Adrenal gland (tissue), 12 donors: ENCODE results near the gene MPP2. TPM values are rescaled to one million over a fixed set of nuclear protein-coding genes. Genes with fewer than 3 reads are reported as not detected.

Source experiments
- DNase-seq, 7 donors: peaks; one replicate each; pipeline ENCODE4 v3.0.0-alpha.2; 2019 to 2020
- H3K27ac ChIP-seq, 5 donors: fragments of 200-600 bp; sonication (generic) in 4 of 5; 1 replicate in 3 of 5; 2 replicates in 2 of 5; pipeline versions ENCODE4 v1.5.1 to v1.8.0; 2016 to 2020; ENCODE audit warnings: mild to moderate bottlenecking in 1 of 5
- H3K27me3 ChIP-seq: fragments of 200-600 bp; 2 replicates; pipeline ENCODE4 v1.8.0; 2021
- H3K36me3 ChIP-seq, 2 donors: fragments of 200-600 bp; replicated peaks in 1 of 2; 1 replicate in 1 of 2; 2 replicates in 1 of 2; pipeline versions ENCODE4 v1.5.1 to v1.8.0; 2018 to 2022
- H3K4me1 ChIP-seq, 2 donors: fragments of 200-600 bp; replicated peaks in 1 of 2; 1 replicate in 1 of 2; 2 replicates in 1 of 2; pipeline versions ENCODE4 v1.5.1 to v1.8.0; 2018 to 2021
- H3K4me3 ChIP-seq, 4 donors: fragments of 200-600 bp; sonication (generic) in 3 of 4; one replicate each; pipeline ENCODE4 v1.5.1; 2016 to 2018
- H3K9me3 ChIP-seq, 3 donors: fragments of 200-600 bp; sonication (generic) in 1 of 3; replicated peaks in 1 of 3; 1 replicate in 2 of 3; 2 replicates in 1 of 3; pipeline versions ENCODE4 v1.5.1 to v1.8.0; 2016 to 2021
- CTCF ChIP-seq, 6 experiments: fragments of 450-650 bp in 4 of 6; fragments of 200-600 bp in 2 of 6; sonication (generic) in 1 of 6; IDR thresholded peaks; 1 replicate in 5 of 6; 2 replicates in 1 of 6; pipeline versions ENCODE4 v1.5.1 to v1.8.0; 2016 to 2021; ENCODE audit warnings: antibody characterized with exemption in 6 of 6, mild to moderate bottlenecking in 2 of 6, moderate library complexity in 1 of 6
- POLR2A ChIP-seq, 2 donors: fragments of 450-650 bp; IDR thresholded peaks; one replicate each; pipeline ENCODE4 v1.6.1; 2017; ENCODE audit warnings: antibody characterized with exemption in 2 of 2, mild to moderate bottlenecking in 2 of 2, moderate library complexity in 1 of 2
- WGBS, 4 donors: extraction: QIAGEN DNeasy Blood & Tissue Kit in 2 of 4; methylation state at CpG; one replicate each; pipeline versions ENCODE4 v1.1.5 to v1.1.7; 2013 to 2017; 5-methylcytosine and 5-hydroxymethylcytosine counted together
- intact Hi-C, 2 donors: fragments of 100-400 bp; cut with DNase I; formaldehyde crosslinking; loops; one replicate each; pipeline versions ENCODE4 v1.14.1 to v1.15.0; 2022 to 2023
- polyA plus RNA-seq, 3 donors: library from polyadenylated mRNA; stranded (reverse); fragments of 200-250 nt in 2 of 3; fragments of 350-450 nt in 1 of 3; fragmentation: Illumina TruSeq in 1 of 3; extraction: RNeasy Lipid Tissue Mini Kit (QIAGEN cat#74804) in 1 of 3; gene quantifications; one replicate each; pipeline ENCODE4 v1.2.3, GENCODE V29; 2013 to 2014
- total RNA-seq, 9 donors: library from RNA; depleted of rRNA in 4 of 9; stranded (reverse); fragments of >200 nt in 4 of 9; fragments of 120-200 nt in 1 of 9; fragmentation: NEBNext Ultra II Directional in 1 of 9; extraction: Animal tissue kit (Norgen Biotek cat#: 25700) in 1 of 9; gene quantifications; one replicate each; pipeline versions ENCODE4 v1.1.0 to v1.2.4, GENCODE V29; 2013 to 2023
- donor health status: healthy with polysubstance abuse.
- donor health status: Bipolar disorder and iron deficiency.
- donor health status: DM: yes; HTN: yes; CAD: no.
- donor health status: DM: no; HTN: no; CAD: no.
- donor health status: DM: no; HTN: no; CAD: no.
- donor health status: DM: yes; HTN: yes; CAD: no.

Gene MPP2
- total and polyA plus RNA-seq, 12 donors = 0.29 to 16.0 (median 2.4) TPM

- 10 to 18% (median 12%) methylated on average over 37 to 82 of the region's 82 CpGs for WGBS, 4 donors
- H3K36me3 ChIP-seq = no peaks in the 10 kb centered on the region
- H3K27me3 ChIP-seq = peaks cover 29% of the 10 kb centered on the region
Measured at GRCh38 chr17:43952724-43953666, 45.7 kb upstream of the MPP2 start.

GRCh38 chr17:43952351-43952723 lies 45.0 kb upstream of the MPP2 start:
- Histone ChIP-seq H3K4me1 (no peaks in the 10 kb centered on the region), H3K36me3 (no peaks in the 10 kb centered on the region), H3K27ac (no peak overlapping the region), H3K4me3 (no peak overlapping the region), H3K9me3 (no peaks in the 10 kb centered on the region), H3K27me3 (peaks cover 29% of the 10 kb centered on the region)
- TF ChIP-seq CTCF (IDR thresholded peaks at IDR 0.05) (no peak), POLR2A (IDR thresholded peaks at IDR 0.05) (no peak)
- WGBS, 4 donors = 35 to 42% (median 38%) methylated on average over 16 to 19 of the region's 19 CpGs
- DNase-seq = no peak
- intact Hi-C loops = no loop called here

More at GRCh38 chr17:43952724-43953666, 45.7 kb upstream of the MPP2 start:
- intact Hi-C loops = no loop called here
- Histone ChIP-seq H3K9me3 (no peaks in the 10 kb centered on the region), H3K27ac (no peak overlapping the region), H3K4me3 (no peak overlapping the region), H3K4me1 (no peaks in the 10 kb centered on the region)
- no peak for TF ChIP-seq CTCF (IDR thresholded peaks at IDR 0.05)
- no peak for TF ChIP-seq POLR2A (IDR thresholded peaks at IDR 0.05)
- no peak for DNase-seq

- WGBS, 4 donors = 68 to 79% (median 71%) methylated on average over 4 of the region's 4 CpGs
Measured at GRCh38 chr17:43951750-43952149, 44.4 kb upstream of the MPP2 start.

DNA sequence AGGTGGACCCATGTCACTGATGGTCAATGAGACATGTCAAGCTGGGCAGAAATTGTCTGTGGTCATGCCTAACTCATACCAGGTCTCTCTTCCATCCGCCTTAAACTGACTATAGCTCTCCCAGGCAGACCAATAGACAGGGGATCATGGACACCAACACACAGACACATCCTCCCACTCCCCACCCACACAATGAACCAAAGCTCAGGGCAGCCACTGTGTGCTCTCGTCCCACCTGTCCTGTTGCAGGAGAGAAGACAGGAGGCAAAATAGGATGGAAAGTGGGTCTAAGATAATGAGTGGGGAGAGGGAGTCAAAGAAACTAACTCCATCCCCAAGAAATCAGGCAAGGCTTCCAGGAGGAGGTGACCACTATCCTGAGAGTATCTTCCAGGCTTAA lies 43.2 kb upstream of the MPP2 start:
- no peak for DNase-seq
- TF ChIP-seq CTCF (IDR thresholded peaks at IDR 0.05) = no peak
- no peak for TF ChIP-seq POLR2A (IDR thresholded peaks at IDR 0.05)
- intact Hi-C loops = no loop called here
- H3K4me3 ChIP-seq = no peak overlapping the region
- H3K9me3 ChIP-seq = no peaks in the 10 kb centered on the region
- H3K4me1 ChIP-seq = no peaks in the 10 kb centered on the region
- no peaks in the 10 kb centered on the region for H3K36me3 ChIP-seq
- WGBS, 4 donors = 63 to 86% (median 76%) methylated on average over 2 of the region's 2 CpGs
- H3K27ac ChIP-seq = no peak overlapping the region
- peaks cover 29% of the 10 kb centered on the region for H3K27me3 ChIP-seq

More at GRCh38 chr17:43951750-43952149, 44.4 kb upstream of the MPP2 start:
- DNase-seq = no peak
- intact Hi-C loops = no loop called here
- no peak overlapping the region for H3K27ac ChIP-seq
- H3K4me3 ChIP-seq = no peak overlapping the region
- no peaks in the 10 kb centered on the region for H3K4me1 ChIP-seq
- no peaks in the 10 kb centered on the region for H3K36me3 ChIP-seq
- peaks cover 29% of the 10 kb centered on the region for H3K27me3 ChIP-seq
- no peak for TF ChIP-seq CTCF (IDR thresholded peaks at IDR 0.05)
- TF ChIP-seq POLR2A (IDR thresholded peaks at IDR 0.05) = no peak
- H3K9me3 ChIP-seq = no peaks in the 10 kb centered on the region
